ENCODE results near the gene CNTN5.
"Not testable (repeated sequence)": the region's sequence is repeated elsewhere in the genome, so short reads cannot be mapped to it uniquely, and the experiment has no call there.

Gene CNTN5

GRCh38 chr11:100240025-100240539, 1219.3 kb downstream of the CNTN5 start:
- no peak for DNase-seq

GRCh38 chr11:100247704-100248103, 1227.0 kb downstream of the CNTN5 start:
- no peak for DNase-seq

GRCh38 chr11:100257238-100257803, 1236.6 kb downstream of the CNTN5 start:
- DNase-seq = not testable (repeated sequence)

GRCh38 chr11:100269516-100269915, 1248.8 kb downstream of the CNTN5 start:
- no peak for DNase-seq

- DNase-seq = no peak
Measured at GRCh38 chr11:100273066-100273815, 1252.5 kb downstream of the CNTN5 start.

GRCh38 chr11:100274466-100274865, 1253.7 kb downstream of the CNTN5 start:
- not testable (repeated sequence) for DNase-seq

GRCh38 chr11:100294748-100295147, 1274.0 kb downstream of the CNTN5 start:
- DNase-seq = no peak

GRCh38 chr11:100296051-100296679, 1275.4 kb downstream of the CNTN5 start:
- no peak for DNase-seq

GRCh38 chr11:100297516-100297915, 1276.8 kb downstream of the CNTN5 start:
- no peak for DNase-seq

GRCh38 chr11:100302824-100303223, 1282.1 kb downstream of the CNTN5 start:
- no peak for DNase-seq

GRCh38 chr11:100303897-100304296, 1283.1 kb downstream of the CNTN5 start:
- DNase-seq = no peak

- DNase-seq = no peak
Measured at GRCh38 chr11:100308202-100308601, 1287.5 kb downstream of the CNTN5 start.

- no peak for DNase-seq
Measured at GRCh38 chr11:100315946-100316345, 1295.2 kb downstream of the CNTN5 start.

- no peak for DNase-seq
Measured at GRCh38 chr11:100316952-100317351, 1296.2 kb downstream of the CNTN5 start.

GRCh38 chr11:100319691-100320090, 1298.9 kb downstream of the CNTN5 start:
- DNase-seq = no peak

- DNase-seq = no peak
Measured at GRCh38 chr11:100328626-100329340, 1308.0 kb downstream of the CNTN5 start.

- DNase-seq = no peak
Measured at GRCh38 chr11:100329352-100329751, 1308.6 kb downstream of the CNTN5 start.

GRCh38 chr11:100336873-100337272, 1316.1 kb downstream of the CNTN5 start:
- DNase-seq = no peak

- no peak for DNase-seq
Measured at GRCh38 chr11:100338144-100338840, 1317.5 kb downstream of the CNTN5 start.

GRCh38 chr11:100340466-100341319, 1319.9 kb downstream of the CNTN5 start:
- no peak for DNase-seq

- DNase-seq = no peak
Measured at GRCh38 chr11:100353083-100353482, 1332.3 kb downstream of the CNTN5 start.

GRCh38 chr11:100354736-100355135, 1334.0 kb downstream of the CNTN5 start:
- no peak for DNase-seq

Data from activated CD4-positive, alpha-beta T cell treated with anti-CD3 and anti-CD28 coated beads, Interleukin-2, amount 50 U/mL, for 4 hours (primary cell).